Right cardiac atrium (tissue), 5 donors: Measurements from ENCODE around the gene KIF21A. TPM values are rescaled to one million over a fixed set of nuclear protein-coding genes. Genes with fewer than 3 reads are reported as not detected.

Source experiments
- ATAC-seq, 2 donors: fragments of 200-7000 bp; cut with Tn5 transposase; one replicate each; pipeline versions ENCODE4 v1.8.0 to v1.9.1; 2020; ENCODE audit warnings: moderate library complexity in 2 of 2, mild to moderate bottlenecking in 1 of 2
- DNase-seq, 3 donors: peaks; one replicate each; pipeline ENCODE4 v3.0.0-alpha.2; 2020
- H3K27ac ChIP-seq: one replicate; pipeline ENCODE4 v1.5.1; 2013; ENCODE audit warnings: mild to moderate bottlenecking, low read length, control low read depth, moderate library complexity
- H3K27me3 ChIP-seq: one replicate; pipeline ENCODE4 v1.6.1; 2013; ENCODE audit not compliant: control insufficient read depth, insufficient read depth
- H3K4me1 ChIP-seq: one replicate; pipeline ENCODE4 v1.6.1; 2013; ENCODE audit warnings: low read length; ENCODE audit not compliant: control insufficient read depth, insufficient read depth
- H3K4me3 ChIP-seq: one replicate; pipeline ENCODE4 v1.5.1; 2013; ENCODE audit warnings: low read length, control low read depth
- H3K9me3 ChIP-seq: one replicate; pipeline ENCODE4 v1.6.1; 2013; ENCODE audit warnings: low read length; ENCODE audit not compliant: control insufficient read depth
- WGBS: extraction: QIAGEN DNeasy Blood & Tissue Kit; methylation state at CpG from one replicate; pipeline ENCODE4 v1.1.7; 2013; 5-methylcytosine and 5-hydroxymethylcytosine counted together
- intact Hi-C, 4 donors: fragments of 100-400 bp; cut with DNase I; formaldehyde crosslinking; loops; one replicate each; pipeline versions ENCODE4 v1.11.0 to v1.14.0; 2022 to 2023
- polyA plus RNA-seq: library from polyadenylated mRNA; stranded (reverse); fragments of 200-250 nt; gene quantifications from one replicate; pipeline ENCODE4 v1.2.3, GENCODE V29; 2013
- total RNA-seq, 4 donors: library from RNA; stranded (reverse); fragmentation: NEBNext Ultra II Directional; extraction: Animal tissue kit (Norgen Biotek cat#: 25700); gene quantifications; one replicate each; pipeline ENCODE4 v1.2.1, GENCODE V29; 2021
- donor health status: healthy with polysubstance abuse.
- donor health status: DM: no; HTN: yes; CAD: no.
- donor health status: DM: no; HTN: no; CAD: no.
- donor health status: DM: no; HTN: yes; CAD: no; lungs with severe emphysema.
- donor health status: DM: yes; HTN: yes; CAD: no.

KIF21A gene
- total and polyA plus RNA-seq, 5 donors: 26.1 to 58.7 (median 41.2) TPM

DNA sequence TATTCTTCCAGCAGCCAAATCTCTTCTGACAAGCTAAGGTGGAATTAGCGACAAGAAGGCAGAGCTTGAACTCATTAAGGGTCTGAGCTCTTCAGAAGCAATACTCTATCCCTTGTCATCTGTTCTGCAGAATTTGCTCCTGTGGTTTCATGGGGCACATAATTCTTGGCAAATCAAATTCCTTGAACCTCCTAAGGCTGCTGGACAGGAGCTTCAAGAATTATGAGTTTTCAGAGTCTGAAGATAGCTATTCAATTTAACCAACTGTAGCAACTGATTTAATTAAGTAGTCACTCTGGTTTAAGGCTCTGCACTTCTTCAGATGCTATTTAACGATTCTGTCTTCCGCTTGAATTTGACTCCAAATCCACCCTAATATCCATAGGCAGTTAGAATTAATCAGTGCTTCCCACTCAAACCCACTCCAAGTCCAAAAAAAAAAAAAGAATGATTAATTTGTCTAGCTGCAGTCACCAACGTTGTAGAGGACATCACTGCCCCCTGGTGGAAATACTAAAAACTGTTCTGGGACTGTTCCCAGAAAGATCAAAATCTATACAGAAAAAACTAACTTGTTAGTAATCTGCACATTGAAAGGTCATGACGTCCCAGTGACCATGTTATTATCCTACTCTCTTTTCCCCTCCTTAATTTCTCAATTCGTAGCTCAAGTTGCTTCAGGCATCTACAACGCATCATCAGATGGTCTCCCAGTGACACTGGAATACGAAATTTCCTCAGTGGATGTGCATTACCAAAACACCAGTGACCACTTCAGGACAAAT is 169.9 kb downstream of the KIF21A start:
- Histone ChIP-seq H3K27me3 (no peaks in the 10 kb centered on the region), H3K9me3 (no peaks in the 10 kb centered on the region), H3K27ac (no peak overlapping the region), H3K4me3 (no peak overlapping the region), H3K4me1 (no peaks in the 10 kb centered on the region)
- 32% methylated on average over 8 of the region's 8 CpGs for WGBS
- DNase-seq: no peak
- ATAC-seq: no peak
- intact Hi-C loops: loop anchor here in 3 of 4 donors (5.0 to 10.0 kb wide), 3 partner anchors 126 to 348 kb away; no protein-coding TSS in a partner anchor

DNA sequence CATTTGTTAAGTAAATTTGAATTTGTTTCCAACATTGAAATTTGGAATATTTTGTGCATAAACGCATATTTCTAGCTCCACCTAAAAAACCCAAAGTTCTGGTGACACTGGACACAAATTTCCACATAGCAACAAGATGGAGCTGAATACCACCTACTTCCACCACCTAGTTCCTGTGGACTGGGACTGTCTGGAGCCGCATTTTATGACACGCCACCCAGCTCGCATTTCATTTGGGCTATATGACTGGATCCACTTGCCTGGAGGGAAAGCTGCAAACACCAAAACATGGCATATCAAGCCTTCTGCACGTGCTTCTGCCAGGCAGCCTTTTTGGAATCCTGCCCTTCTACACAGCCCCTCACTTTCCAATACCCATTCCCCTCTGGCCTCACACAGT is 173.4 kb downstream of the KIF21A start:
- Histone ChIP-seq H3K27me3 (no peaks in the 10 kb centered on the region), H3K27ac (no peak overlapping the region), H3K4me1 (no peaks in the 10 kb centered on the region), H3K4me3 (no peak overlapping the region), H3K9me3 (no peaks in the 10 kb centered on the region)
- DNase-seq: no peak
- WGBS: 83% methylated on average over 5 of the region's 5 CpGs
- intact Hi-C loops: no loop called here
- no peak for ATAC-seq

DNA sequence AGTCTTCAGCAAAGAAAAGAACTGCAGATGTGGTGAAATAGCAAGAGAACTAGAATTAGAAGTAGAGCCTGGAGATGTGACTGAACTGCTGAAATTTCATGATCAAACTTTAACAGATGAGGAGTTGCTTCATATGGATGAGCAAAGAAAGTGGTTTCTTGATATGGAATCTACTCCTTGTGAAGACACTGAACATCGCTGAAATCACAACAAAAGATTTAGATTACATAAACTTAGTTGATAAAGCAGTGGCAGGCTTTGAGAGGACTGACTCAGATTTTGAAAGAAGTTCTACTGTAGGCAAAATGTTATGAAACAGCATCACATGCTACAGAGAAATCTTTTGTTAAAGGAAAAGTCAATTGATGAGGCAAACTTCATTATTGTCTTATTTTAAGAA is 175.0 kb downstream of the KIF21A start:
- intact Hi-C loops: no loop called here
- ATAC-seq: no peak
- H3K27me3 ChIP-seq: no peaks in the 10 kb centered on the region

DNA sequence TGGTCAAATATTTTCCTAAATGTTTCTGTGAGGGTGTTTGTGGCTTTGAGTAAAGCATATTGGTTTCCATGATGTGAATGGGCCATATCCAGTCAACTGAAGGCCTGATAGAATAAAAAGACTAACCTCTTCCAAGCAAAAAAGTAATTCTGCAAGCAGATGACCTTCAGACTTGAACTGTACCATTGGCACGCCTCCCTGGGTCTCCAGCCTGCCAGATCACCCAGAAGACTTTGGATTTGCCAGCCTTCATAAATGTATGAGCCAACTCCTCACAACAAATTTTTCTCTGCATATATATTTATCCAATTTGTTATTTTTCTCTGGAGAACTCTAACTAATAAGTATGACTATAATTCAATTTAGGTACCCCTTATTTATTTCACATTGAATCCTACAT is 190.3 kb downstream of the KIF21A start:
- no peak for ATAC-seq
- Histone ChIP-seq H3K27me3 (no peaks in the 10 kb centered on the region), H3K4me3 (no peak overlapping the region), H3K9me3 (peaks cover 2% of the 10 kb centered on the region), H3K4me1 (no peaks in the 10 kb centered on the region), H3K27ac (no peak overlapping the region)
- peak in 2 of 3 donors; percentile 10 to 31 for DNase-seq
- 73% methylated on average over 1 of the region's 1 CpG for WGBS
- intact Hi-C loops: no loop called here

More for the DNA sequence above, 175.0 kb downstream of the KIF21A start:
- 77% methylated on average over 1 of the region's 1 CpG for WGBS
- Histone ChIP-seq H3K4me3 (no peak overlapping the region), H3K27ac (no peak overlapping the region), H3K4me1 (no peaks in the 10 kb centered on the region), H3K9me3 (no peaks in the 10 kb centered on the region)
- no peak for DNase-seq

Other genes starting within 250 kb of the KIF21A start
- gene ABCD2, start 176.7 kb upstream of the KIF21A start, total RNA-seq: 10 to 100 TPM in 3 of 4 donors, 1 to 10 TPM in 1; 9.4 to 16.2 (median 14.6) TPM
- gene ABCD2, start 176.7 kb upstream of the KIF21A start, polyA plus RNA-seq: 4.3 TPM